ENCODE data around the gene SCO2.

SCO2 gene

DNA sequence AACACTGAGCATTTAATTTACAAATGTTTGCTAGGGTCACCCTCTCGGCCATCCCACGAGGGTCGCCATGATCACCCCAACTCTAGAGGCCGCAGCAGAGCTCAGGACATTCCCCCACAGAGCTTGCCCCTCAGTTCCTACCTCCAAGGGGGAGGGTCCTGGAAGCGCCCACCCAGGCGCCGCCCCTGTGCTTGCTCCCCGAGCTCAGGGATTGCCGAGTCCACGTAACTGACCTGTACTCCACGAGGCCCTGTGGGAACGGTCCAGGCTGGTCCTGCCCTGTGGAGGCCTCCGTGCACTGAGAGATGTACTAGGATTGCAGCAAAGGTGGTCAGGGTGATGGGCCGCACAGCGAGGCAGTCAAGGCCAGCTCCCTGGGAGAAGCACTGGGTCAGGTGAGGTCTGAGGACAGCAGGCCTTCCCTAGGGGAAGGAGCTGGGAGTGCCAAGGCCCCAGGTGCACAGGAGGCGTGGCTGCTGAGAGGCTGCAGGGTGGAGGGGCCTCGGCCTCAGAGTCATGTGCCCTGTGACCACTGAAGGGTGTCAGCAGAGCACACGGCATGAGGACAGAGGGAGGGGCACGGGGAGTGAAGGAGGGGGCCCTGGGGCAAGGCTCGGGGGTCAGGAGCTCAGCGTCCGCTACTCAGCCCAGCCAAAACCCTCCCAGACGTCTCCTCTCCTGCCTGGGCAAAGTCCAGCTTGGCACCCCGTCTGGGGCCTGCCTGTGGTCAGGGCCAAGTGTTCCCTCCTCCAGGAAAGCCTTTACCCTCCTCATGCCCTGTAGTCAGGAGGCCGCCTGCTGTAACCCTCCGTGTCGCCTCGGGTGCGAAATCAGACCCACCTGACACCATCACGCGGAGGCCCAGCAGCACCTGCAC is 41.2 kb downstream of the SCO2 start:
- H3K9me3 ChIP-seq: no peaks in the 10 kb centered on the region
- in situ Hi-C loops (cut with MboI; ENCODE audit: low sequenced_read_pairs): no loop called here
- H3K27me3 ChIP-seq (ENCODE audit: low read depth): no peaks in the 10 kb centered on the region
- no peaks in the 10 kb centered on the region for H3K4me1 ChIP-seq
- no peak overlapping the region for H3K4me3 ChIP-seq
- H3K36me3 ChIP-seq (replicated peaks): no peaks in the 10 kb centered on the region; the same call in 1 of the 2 replicates
- no peak for DNase-seq (ENCODE audit: low spot score in 2 of 2)

DNA sequence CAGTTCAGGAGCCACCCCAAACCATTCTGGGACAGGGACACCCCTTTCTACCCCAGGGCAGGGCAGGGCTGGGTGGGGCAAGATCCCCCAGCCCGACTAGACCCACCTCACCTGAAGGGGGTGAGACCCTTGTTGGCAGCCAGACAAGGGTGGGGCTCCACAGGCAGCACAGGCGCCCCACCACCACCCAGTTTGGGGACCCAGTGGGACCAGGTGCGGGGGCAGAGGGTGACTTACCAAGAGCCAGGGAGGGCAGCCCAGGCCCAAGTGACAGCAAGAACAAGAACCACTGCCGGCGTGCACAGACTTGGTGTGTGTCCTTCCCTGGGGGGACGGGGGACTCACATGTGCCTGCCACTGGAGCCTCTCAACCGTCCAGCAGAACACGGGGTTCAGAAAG is 41.8 kb downstream of the SCO2 start:
- Histone ChIP-seq H3K9me3 (no peaks in the 10 kb centered on the region), H3K27me3 (ENCODE audit: low read depth) (no peaks in the 10 kb centered on the region), H3K4me1 (no peaks in the 10 kb centered on the region), H3K4me3 (no peak overlapping the region), H3K36me3 (replicated peaks) (no peaks in the 10 kb centered on the region; the same call in 1 of the 2 replicates)
- no peak for DNase-seq (ENCODE audit: low spot score in 2 of 2)
- in situ Hi-C loops (cut with MboI; ENCODE audit: low sequenced_read_pairs): no loop called here

DNA sequence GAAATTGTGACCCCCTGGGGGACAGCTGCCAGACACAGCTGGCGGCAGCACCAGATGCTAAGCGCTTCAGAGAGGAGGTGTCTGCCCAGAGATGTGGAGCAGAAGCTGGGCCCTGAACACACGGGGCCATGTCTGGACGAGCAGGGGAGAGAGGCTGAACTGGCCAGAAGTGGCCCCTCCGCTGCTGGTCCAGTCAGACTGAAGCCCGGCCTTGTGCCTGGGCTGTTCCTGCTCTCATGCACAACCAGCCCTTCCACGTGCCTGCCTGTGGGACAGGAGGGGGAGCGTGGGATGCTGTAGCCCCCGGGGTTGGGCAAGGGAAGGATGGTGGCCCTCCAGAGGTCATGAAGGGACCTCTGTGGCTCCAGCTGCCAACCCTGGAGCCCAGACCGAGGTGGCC is 42.3 kb downstream of the SCO2 start:
- no peaks in the 10 kb centered on the region for H3K9me3 ChIP-seq
- no peaks in the 10 kb centered on the region; the same call in 1 of the 2 replicates for H3K36me3 ChIP-seq (replicated peaks)
- no peaks in the 10 kb centered on the region for H3K27me3 ChIP-seq (ENCODE audit: low read depth)
- DNase-seq (ENCODE audit: low spot score in 2 of 2): no peak
- in situ Hi-C loops (cut with MboI; ENCODE audit: low sequenced_read_pairs): no loop called here
- H3K4me1 ChIP-seq: no peaks in the 10 kb centered on the region
- H3K4me3 ChIP-seq: no peak overlapping the region

DNA sequence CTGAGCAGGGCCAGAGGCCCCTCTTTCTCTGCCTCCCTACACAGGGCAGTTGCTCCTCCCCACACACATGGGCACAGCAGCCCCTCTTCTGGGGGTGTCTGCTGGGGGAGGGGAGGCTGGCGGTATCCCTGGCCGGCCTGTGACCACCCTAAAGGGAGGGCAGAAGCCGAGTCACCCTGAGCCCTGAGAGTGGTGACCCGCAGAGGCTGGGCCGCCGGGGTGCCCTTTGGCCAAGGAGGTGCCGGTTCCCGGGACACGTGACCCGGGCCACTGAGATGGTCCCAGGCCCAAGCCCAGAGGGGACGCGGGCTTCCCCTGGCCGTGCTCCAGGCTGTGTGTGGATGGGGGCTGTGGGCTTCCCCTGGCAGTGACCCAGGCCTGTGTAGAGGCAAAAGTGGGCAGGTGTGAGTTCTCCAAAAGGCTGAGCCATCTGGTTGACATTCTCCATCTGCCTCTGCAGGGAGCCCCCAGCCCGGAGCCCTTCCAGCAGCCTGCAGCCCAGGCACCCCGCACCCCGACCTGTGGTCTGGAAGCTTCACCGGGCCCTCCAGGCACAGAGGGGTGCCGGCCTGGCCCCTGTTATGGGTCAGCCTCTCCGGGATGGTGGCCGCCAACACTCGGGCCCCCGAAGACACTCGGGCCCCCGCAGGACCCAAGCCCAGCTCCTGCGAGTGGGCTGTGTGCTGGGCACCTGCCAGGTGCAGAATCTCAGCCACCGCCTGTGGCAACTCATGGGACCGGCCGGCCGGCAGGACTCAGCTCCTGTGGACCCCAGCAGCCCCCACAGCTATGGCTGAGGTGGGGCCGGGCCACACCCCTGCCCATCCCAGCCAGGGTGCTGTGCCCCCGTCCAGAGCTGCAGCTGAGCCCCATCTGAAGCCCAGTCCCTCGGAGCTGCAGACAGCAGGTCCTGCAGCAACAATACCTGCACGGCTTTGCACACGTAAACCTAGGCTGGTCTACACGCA is 43.0 kb downstream of the SCO2 start:
- Histone ChIP-seq H3K36me3 (replicated peaks) (no peaks in the 10 kb centered on the region; the same call in 1 of the 2 replicates), H3K4me1 (no peaks in the 10 kb centered on the region), H3K27me3 (ENCODE audit: low read depth) (no peaks in the 10 kb centered on the region), H3K4me3 (peak overlapping the region; percentile 60), H3K9me3 (no peaks in the 10 kb centered on the region)
- DNase-seq (ENCODE audit: low spot score in 2 of 2): no peak
- in situ Hi-C loops (cut with MboI; ENCODE audit: low sequenced_read_pairs): no loop called here

DNA sequence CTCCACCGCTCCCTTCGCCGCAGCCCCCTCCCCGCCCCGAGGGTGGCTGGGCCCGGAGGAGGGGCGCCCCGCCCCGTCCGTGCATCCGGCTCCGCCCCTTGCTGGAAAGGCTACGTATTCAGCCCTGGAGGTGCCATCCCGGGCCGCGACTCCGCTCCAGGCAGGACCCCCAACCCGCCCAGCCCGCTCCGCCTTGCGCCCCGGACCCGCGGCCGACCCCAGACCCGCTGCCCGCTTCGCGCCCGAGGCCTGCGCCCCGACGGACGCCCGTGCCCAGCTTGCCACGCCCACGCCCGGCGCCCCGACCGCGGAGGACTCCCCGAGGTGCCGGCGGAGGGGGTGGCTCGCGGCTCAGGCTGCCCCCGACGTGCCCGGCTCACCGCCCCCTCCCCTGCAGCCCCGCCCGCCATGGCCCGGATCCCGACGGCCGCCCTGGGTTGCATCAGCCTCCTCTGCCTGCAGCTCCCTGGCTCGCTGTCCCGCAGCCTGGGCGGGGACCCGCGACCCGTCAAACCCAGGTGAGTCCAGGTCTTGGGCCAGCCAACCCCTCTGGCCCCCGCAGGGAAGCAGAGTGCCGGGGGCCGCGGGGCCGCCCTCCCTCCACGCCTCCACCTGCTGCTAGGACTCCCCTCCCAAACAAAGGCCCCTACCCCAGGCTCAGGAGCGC is 43.8 kb downstream of the SCO2 start, which contains the start of gene ADM2:
Gene ADM2 (plus strand): TSS at position 104 of the 667 bp plus-strand sequence. CDS start 305 bp downstream, at position 409.
- no peaks in the 10 kb centered on the region for H3K4me1 ChIP-seq
- H3K27me3 ChIP-seq (ENCODE audit: low read depth): no peaks in the 10 kb centered on the region
- DNase-seq (ENCODE audit: low spot score in 2 of 2): peak; percentile 19 to 79
- peak within 1 kb of the TSS; percentile 60 for H3K4me3 ChIP-seq
- H3K36me3 ChIP-seq (replicated peaks): no peaks in the 10 kb centered on the region; the same call in 1 of the 2 replicates
- in situ Hi-C loops (cut with MboI; ENCODE audit: low sequenced_read_pairs): no loop called here
- no peaks in the 10 kb centered on the region for H3K9me3 ChIP-seq

DNA sequence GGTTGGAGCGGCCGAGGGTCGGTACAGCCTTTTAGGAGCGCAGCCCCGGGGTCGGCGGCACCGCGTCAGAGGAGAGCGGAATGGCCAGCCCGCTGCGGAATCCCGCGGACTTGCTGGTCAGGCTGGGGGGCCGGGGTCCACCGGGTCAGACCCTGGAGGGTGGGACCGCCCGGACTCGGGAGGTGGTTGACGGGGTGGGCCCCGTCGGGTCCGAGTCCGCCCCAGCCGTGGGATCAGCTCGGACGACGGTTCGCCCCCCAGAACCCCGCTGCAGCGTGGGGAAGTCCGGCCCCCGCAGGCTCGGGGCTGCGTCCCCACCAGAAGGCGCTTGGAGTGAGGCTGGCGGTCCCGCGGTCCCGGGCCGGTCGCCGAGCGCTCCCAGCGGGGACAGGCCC is 44.4 kb downstream of the SCO2 start:
- H3K4me3 ChIP-seq: peak overlapping the region; percentile 60
- H3K9me3 ChIP-seq: no peaks in the 10 kb centered on the region
- no peaks in the 10 kb centered on the region; the same call in 1 of the 2 replicates for H3K36me3 ChIP-seq (replicated peaks)
- H3K4me1 ChIP-seq: no peaks in the 10 kb centered on the region
- DNase-seq (ENCODE audit: low spot score in 2 of 2): no peak
- in situ Hi-C loops (cut with MboI; ENCODE audit: low sequenced_read_pairs): no loop called here
- H3K27me3 ChIP-seq (ENCODE audit: low read depth): no peaks in the 10 kb centered on the region

DNA sequence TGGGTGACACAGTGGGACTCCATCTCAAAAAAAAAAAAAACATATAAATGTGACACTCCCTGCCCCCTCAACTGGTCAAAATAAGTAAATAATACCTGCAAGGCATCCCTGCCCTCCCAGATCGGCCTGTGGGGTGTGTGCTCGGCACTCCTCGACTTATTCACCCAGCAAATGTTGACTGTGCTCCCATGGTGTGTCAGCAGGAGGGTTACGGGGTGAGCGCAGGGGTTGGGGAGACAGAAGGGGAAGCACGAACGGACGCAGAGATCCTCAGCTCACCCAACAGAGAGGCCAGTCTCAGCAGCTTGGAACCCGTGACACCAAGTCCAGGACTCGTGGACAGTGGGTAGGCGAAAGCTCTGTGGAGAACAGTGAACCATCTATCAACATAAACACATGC is 45.7 kb downstream of the SCO2 start:
- no peak overlapping the region for H3K4me3 ChIP-seq
- in situ Hi-C loops (cut with MboI; ENCODE audit: low sequenced_read_pairs): no loop called here
- H3K36me3 ChIP-seq (replicated peaks): no peaks in the 10 kb centered on the region; the same call in 1 of the 2 replicates
- no peaks in the 10 kb centered on the region for H3K27me3 ChIP-seq (ENCODE audit: low read depth)
- H3K4me1 ChIP-seq: peaks cover 4% of the 10 kb centered on the region
- no peaks in the 10 kb centered on the region for H3K9me3 ChIP-seq
- no peak for DNase-seq (ENCODE audit: low spot score in 2 of 2)

DNA sequence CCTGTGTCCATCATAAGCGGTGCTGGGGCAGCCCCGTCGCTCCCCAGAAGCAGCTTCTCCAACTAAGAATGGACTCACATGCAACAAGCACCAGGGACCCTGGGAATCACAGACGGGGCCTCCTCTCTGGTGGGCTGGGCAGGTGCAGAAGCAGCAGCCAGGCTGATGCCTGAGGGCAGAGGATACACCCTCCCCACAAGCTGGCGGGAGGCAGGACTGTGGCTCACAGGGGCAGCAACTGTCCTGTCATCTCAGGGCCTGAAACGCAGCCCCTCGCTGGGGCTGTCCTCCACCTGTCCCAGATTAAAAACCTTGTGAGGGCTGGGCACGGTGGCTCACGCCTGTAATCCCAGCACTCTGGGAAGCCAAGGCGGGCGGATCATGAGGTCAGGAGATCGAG is 47.5 kb downstream of the SCO2 start:
- DNase-seq (ENCODE audit: low spot score in 2 of 2): no peak
- Histone ChIP-seq H3K27me3 (ENCODE audit: low read depth) (no peaks in the 10 kb centered on the region), H3K4me3 (no peak overlapping the region), H3K9me3 (no peaks in the 10 kb centered on the region), H3K4me1 (peaks cover 12% of the 10 kb centered on the region), H3K36me3 (replicated peaks) (peaks cover 5% of the 10 kb centered on the region; the same call in 1 of the 2 replicates)
- in situ Hi-C loops (cut with MboI; ENCODE audit: low sequenced_read_pairs): no loop called here

DNA sequence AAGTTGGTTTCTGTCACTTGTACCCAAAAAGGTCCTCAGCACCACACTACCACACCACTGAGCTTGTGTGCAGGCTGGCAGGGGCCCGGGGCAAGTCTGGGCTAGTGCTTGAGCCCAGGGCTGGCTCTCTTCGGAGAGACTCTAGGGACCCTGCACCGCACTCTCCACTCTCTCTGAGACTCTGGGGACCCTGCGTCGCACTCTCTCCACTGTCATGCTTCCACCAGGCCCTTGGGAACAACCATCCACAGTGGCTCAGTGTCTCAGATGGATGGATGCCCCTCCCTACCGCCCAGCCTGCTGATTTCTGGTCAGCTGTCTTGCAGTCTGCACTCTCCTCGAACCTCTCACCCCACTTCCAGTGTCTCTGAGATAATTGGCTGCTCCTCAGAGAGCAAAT is 48.5 kb downstream of the SCO2 start:
- in situ Hi-C loops (cut with MboI; ENCODE audit: low sequenced_read_pairs): no loop called here
- DNase-seq (ENCODE audit: low spot score in 2 of 2): no peak
- Histone ChIP-seq H3K36me3 (replicated peaks) (peaks cover 11% of the 10 kb centered on the region), H3K9me3 (no peaks in the 10 kb centered on the region), H3K4me1 (peaks cover 12% of the 10 kb centered on the region), H3K4me3 (no peak overlapping the region), H3K27me3 (ENCODE audit: low read depth) (no peaks in the 10 kb centered on the region)

DNA sequence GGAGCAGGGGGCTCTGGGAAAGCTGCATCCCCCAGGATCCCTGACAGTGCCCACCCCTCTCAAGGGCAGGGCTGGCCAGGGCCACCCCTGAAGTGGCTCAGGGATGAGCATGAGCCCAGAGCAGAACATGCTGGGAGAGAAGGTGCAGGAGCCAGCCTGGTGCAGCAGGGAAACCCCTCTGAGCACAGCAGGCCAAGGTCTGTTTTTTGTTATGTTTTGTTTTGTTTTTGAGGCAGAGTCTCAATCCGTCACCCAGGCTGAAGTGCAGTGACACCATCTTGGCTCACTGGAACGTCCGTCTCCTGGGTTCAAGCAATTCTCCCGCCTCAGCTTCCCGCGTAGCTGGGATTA is 49.8 kb downstream of the SCO2 start:
- Histone ChIP-seq H3K36me3 (replicated peaks) (peaks cover 11% of the 10 kb centered on the region), H3K9me3 (no peaks in the 10 kb centered on the region), H3K4me1 (peaks cover 12% of the 10 kb centered on the region), H3K4me3 (peak overlapping the region; percentile 44), H3K27me3 (ENCODE audit: low read depth) (no peaks in the 10 kb centered on the region)
- DNase-seq (ENCODE audit: low spot score in 2 of 2): no peak
- in situ Hi-C loops (cut with MboI; ENCODE audit: low sequenced_read_pairs): no loop called here

DNA sequence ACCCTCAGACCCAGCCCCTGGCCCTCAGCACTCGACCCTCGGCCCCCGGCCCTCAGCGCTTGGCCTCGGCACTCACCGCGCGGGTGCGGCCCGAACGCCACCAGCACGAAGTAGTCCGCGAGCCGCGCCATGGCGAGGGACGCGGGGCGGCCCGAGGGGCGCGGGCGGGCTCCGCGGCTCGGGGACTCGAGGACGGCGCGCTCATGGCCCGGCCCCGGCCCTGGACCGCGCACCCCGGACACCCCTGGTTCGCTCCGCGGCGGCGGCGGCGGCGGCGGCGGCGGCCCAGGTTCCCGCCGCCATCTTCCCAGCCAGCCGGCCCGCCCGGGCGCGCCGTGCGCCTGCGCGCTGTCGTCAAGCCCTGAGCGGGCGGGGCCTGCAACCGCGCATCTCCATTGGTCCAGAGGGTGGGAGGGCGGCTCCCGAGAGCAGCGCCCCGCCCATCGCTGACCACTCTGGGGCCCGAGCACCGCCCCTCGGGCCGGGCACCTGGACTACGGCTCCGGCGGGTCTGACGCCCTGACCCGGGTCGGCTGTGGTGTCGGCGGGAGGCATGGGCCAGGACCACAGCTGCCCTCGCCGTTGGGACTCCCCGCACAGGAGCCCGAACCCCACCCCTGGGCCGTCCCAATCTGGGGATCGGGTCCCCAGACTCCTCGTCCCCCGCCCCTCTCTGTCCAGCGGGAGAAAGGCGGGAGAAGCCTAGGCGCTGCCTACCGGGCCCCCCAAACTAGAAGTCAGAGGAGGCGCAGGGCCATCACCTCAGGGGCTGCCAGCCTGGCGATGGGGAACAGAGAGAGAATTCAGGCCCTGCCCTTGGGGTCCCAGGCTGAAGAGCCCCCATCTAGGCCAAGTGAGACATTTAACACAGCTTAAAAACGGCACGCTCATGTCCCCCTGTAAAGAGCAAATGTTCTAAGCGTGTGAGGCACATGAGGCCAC is 50.4 kb downstream of the SCO2 start, which contains the start of gene SBF1:
Gene SBF1 (minus strand): TSS at position 326 of the 942 bp plus-strand sequence. CDS start 195 bp downstream, at position 131.
- Histone ChIP-seq H3K9me3 (no peaks in the 10 kb centered on the region), H3K4me1 (peaks cover 12% of the 10 kb centered on the region), H3K36me3 (replicated peaks) (peaks cover 11% of the 10 kb centered on the region), H3K4me3 (peak within 1 kb of the TSS; percentile 60), H3K27me3 (ENCODE audit: low read depth) (no peaks in the 10 kb centered on the region)
- peak; percentile 83 to 93 for DNase-seq (ENCODE audit: low spot score in 2 of 2)
- in situ Hi-C loops (cut with MboI; ENCODE audit: low sequenced_read_pairs): no loop called here

DNA sequence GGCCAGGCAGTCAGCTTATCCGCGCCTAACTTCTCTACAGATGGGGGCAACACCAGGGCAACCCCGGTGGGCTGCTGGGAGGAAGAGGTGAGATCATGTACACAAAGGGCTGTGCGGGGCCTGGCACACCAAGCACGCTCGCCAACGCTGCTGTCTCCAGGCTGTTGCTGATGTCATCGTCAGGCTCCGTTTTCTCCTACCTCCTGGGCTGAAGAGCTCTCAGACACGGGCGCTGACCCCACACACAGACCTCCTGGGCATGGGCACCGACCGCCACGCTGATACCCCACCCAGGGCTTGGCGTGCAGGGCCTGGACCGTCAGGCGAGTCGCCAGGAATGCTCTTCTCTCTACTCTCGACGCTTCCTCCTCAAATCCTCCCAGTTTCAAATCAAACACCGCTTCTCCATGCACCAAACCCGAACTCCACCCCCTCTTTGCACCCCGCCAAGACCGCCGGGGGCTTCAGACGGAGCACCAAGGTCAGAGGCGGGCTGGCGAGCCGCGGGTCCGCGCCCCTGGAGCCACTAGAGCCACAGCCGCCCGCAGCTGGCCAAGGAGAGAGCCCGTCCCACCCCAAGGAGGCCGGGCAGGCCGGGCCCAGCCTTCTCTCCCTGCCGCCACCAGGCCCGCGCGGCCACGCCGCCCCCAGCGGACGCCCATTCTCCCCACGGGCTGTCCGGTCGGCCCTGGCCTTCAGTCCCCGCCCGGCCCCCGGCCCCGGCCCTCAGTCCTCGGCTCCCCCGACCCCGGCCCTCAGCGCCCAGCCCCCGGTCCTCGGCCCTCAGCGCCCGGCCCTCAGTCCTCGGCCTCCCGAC is 51.3 kb downstream of the SCO2 start:
- in situ Hi-C loops (cut with MboI; ENCODE audit: low sequenced_read_pairs): no loop called here
- H3K4me3 ChIP-seq: peak overlapping the region; percentile 60
- peak in 1 of 2 experiments; percentile 38 for DNase-seq (ENCODE audit: low spot score in 2 of 2)
- H3K9me3 ChIP-seq: no peaks in the 10 kb centered on the region
- H3K36me3 ChIP-seq (replicated peaks): peaks cover 11% of the 10 kb centered on the region
- H3K27me3 ChIP-seq (ENCODE audit: low read depth): no peaks in the 10 kb centered on the region
- peaks cover 12% of the 10 kb centered on the region for H3K4me1 ChIP-seq
